ENCODE data around the gene APBB2. TPM values are rescaled to one million over a fixed set of nuclear protein-coding genes. Genes with fewer than 3 reads are reported as not detected.

APBB2 gene
- total and polyA plus RNA-seq, 12 donors: 5.2 to 35.4 (median 26.3) TPM

DNA sequence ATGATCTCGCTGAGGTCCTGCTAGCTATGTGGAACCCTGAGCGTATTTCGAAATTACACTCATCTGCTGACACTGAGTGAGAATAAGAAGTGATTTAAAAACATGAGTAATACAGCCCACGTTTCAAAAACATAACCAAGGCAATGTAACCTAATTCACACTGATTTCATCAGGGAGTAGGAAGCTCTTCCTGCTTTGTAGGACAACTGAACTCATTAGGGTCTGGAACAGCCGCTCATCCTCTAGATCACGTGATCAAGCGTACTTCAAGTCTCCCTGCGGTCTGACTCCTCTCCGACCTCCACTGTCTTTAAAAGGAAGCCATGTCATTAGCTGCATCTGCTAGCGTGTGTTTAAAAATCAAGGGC lies 326.6 kb downstream of the APBB2 start:
- no peaks in the 10 kb centered on the region for H3K9me3 ChIP-seq
- 72 to 74% methylated on average over 10 of the region's 10 CpGs for WGBS, 2 donors
- TF ChIP-seq, protein P1, sequence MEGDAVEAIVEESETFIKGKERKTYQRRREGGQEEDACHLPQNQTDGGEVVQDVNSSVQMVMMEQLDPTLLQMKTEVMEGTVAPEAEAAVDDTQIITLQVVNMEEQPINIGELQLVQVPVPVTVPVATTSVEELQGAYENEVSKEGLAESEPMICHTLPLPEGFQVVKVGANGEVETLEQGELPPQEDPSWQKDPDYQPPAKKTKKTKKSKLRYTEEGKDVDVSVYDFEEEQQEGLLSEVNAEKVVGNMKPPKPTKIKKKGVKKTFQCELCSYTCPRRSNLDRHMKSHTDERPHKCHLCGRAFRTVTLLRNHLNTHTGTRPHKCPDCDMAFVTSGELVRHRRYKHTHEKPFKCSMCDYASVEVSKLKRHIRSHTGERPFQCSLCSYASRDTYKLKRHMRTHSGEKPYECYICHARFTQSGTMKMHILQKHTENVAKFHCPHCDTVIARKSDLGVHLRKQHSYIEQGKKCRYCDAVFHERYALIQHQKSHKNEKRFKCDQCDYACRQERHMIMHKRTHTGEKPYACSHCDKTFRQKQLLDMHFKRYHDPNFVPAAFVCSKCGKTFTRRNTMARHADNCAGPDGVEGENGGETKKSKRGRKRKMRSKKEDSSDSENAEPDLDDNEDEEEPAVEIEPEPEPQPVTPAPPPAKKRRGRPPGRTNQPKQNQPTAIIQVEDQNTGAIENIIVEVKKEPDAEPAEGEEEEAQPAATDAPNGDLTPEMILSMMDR (IDR thresholded peaks at IDR 0.05): no peak
- peak overlapping the region in 1 of 10 donors; percentile 41 for H3K27ac ChIP-seq
- no peak overlapping the region for H3K4me3 ChIP-seq
- intact Hi-C loops (cut with DNase I): no loop called here
- peak in 7 of 8 donors; percentile 28 to 74 (median 50) for ATAC-seq
- DNase-seq: no peak
- H3K4me1 ChIP-seq: peaks cover 0 to 6% (median 0%) of the 10 kb centered on the region in 9 donors
- no peaks in the 10 kb centered on the region for H3K27me3 ChIP-seq
- peaks cover 0 to 92% (median 6%) of the 10 kb centered on the region in 9 donors for H3K36me3 ChIP-seq

DNA sequence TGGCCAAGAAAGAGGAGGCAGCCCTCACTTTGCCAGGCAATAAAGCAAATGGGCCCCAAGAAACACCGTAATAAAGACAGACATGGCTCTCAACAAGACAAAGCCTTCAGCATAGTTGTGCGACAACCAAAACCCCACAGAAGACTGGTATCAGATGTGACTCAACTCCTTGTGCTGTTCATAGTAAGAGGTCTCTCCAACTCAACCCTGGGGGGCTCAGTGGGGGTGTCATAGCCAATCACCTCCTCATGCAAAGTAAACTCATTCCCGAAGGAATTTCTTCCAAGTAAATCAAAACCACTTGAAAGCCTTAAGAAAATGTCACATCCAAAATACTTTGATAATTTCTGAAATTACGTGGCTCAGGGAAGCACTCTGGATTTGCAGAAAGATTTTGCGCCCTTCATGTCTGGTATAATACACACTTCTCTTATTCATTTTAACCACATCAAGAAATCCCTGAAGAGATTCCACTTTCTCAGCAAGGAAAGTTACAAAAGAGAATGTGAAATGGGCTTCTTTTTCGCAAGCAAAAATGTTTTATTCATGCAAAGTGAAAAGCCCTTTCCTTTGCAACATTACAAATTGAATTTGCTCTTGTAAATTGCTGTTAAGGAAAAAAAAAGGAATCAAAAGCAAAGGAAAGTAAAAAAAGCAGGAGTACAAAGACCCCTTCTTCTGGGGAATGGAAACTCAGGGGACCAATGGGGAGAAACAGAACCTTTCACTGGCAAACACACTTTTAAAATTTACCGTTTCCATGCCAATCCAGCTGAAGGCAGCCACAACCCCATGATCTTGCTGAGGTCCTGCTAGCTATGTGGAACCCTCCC lies 327.2 kb downstream of the APBB2 start:
- H3K4me3 ChIP-seq: no peak overlapping the region
- DNase-seq (no peak), ATAC-seq (no peak)
- H3K9me3 ChIP-seq: no peaks in the 10 kb centered on the region
- peak overlapping the region in 1 of 10 donors; percentile 41 for H3K27ac ChIP-seq
- peaks cover 0 to 92% (median 5%) of the 10 kb centered on the region in 9 donors for H3K36me3 ChIP-seq
- H3K27me3 ChIP-seq: no peaks in the 10 kb centered on the region
- H3K4me1 ChIP-seq: peaks cover 0 to 6% (median 0%) of the 10 kb centered on the region in 9 donors
- WGBS, 2 donors: 94 to 97% methylated on average over 7 of the region's 7 CpGs
- TF ChIP-seq, protein P1 (IDR thresholded peaks at IDR 0.05): no peak
- intact Hi-C loops (cut with DNase I): no loop called here

DNA sequence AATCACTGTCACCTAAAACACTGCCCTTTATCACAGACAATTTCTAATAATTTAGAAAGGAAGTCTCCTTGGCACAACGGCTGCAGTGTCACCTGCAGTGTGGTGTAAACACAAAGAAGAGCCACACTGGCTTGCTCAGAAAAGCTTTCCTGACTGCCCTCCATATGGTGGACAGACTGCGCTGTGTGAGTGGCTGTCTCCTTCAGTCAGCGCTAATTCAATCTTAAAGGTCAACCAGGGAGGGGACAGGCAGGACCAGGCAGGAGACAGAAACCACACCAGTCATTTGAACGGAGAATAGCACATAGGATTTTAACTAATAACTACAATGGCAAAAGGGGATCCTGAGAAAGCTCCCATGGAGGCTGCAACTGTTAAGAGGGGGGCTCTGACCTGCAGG lies 332.5 kb downstream of the APBB2 start:
- ATAC-seq: no peak
- TF ChIP-seq, protein P1 (IDR thresholded peaks at IDR 0.05): no peak
- no peak overlapping the region for H3K4me3 ChIP-seq
- H3K27me3 ChIP-seq: no peaks in the 10 kb centered on the region
- no peaks in the 10 kb centered on the region for H3K9me3 ChIP-seq
- intact Hi-C loops (cut with DNase I): no loop called here
- no peak overlapping the region for H3K27ac ChIP-seq
- no peaks in the 10 kb centered on the region for H3K4me1 ChIP-seq
- 92 to 93% methylated on average over 4 of the region's 4 CpGs for WGBS, 2 donors
- no peak for DNase-seq
- H3K36me3 ChIP-seq: peaks cover 0 to 86% (median 0%) of the 10 kb centered on the region in 9 donors

DNA sequence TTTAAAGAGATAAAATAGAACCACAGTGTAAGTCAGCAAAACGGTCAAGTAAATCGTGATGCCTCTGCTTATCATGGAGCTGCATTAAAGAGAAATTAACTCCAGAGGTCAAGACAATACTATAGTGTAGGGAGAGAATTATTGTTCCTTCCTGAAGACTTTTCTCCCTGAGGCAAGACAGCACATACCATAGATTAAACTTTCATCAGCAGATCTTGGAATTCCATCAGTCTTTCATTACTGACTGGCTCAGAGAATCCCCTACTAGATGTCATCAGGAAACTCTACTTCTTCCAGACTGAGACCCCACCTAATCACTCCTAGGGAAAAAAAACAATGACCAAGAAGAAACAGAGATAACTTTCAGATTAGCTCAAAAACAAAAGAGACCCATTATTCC lies 333.2 kb downstream of the APBB2 start:
- Histone ChIP-seq H3K36me3 (peaks cover 0 to 82% (median 0%) of the 10 kb centered on the region in 9 donors), H3K4me3 (no peak overlapping the region), H3K27ac (no peak overlapping the region), H3K27me3 (no peaks in the 10 kb centered on the region), H3K4me1 (no peaks in the 10 kb centered on the region), H3K9me3 (no peaks in the 10 kb centered on the region)
- DNase-seq: no peak
- intact Hi-C loops (cut with DNase I): no loop called here
- no peak for ATAC-seq
- 65 to 75% methylated on average over 2 of the region's 2 CpGs for WGBS, 2 donors
- TF ChIP-seq, protein P1 (IDR thresholded peaks at IDR 0.05): no peak

Measured in heart right ventricle (tissue), 16 donors.